CD14-positive monocyte (primary cell): ENCODE measurements around the gene RGS16. TPM values are rescaled to one million over a fixed set of nuclear protein-coding genes. Genes with fewer than 3 reads are reported as not detected.

Experiments
- DNase-seq, 3 donors: peaks; one replicate each; pipeline ENCODE4 v3.0.0-alpha.2; 2011 to 2022
- H2AFZ ChIP-seq: 2 replicates; pipeline ENCODE4 v1.6.0; 2012; ENCODE audit warnings: mild to moderate bottlenecking, low read depth, low read length, inconsistent platforms; ENCODE audit not compliant: insufficient read depth, poor library complexity, severe bottlenecking
- H3K27ac ChIP-seq, 2 donors: 1 replicate in 1 of 2; 2 replicates in 1 of 2; pipeline ENCODE4 v1.5.1; 2012 to 2013; ENCODE audit warnings: low read length in 2 of 2, control low read depth in 1 of 2, inconsistent platforms in 1 of 2, low read depth in 1 of 2, mild to moderate bottlenecking in 1 of 2
- H3K27me3 ChIP-seq, 2 donors: one replicate each; pipeline versions ENCODE4 v1.6.0 to v1.6.1; 2011 to 2013; ENCODE audit warnings: low read length in 2 of 2; ENCODE audit not compliant: control insufficient read depth in 2 of 2, insufficient read depth in 2 of 2
- H3K36me3 ChIP-seq, 2 donors: replicated peaks in 1 of 2; 1 replicate in 1 of 2; 2 replicates in 1 of 2; pipeline versions ENCODE4 v1.5.1 to v1.6.1; 2012 to 2013; ENCODE audit warnings: low read length in 2 of 2, control low read depth in 1 of 2, inconsistent platforms in 1 of 2, mild to moderate bottlenecking in 1 of 2; ENCODE audit not compliant: insufficient read depth in 2 of 2, control insufficient read depth in 1 of 2
- H3K4me1 ChIP-seq, 2 donors: 1 replicate in 1 of 2; 2 replicates in 1 of 2; pipeline versions ENCODE4 v1.5.1 to v1.6.1; 2012 to 2013; ENCODE audit warnings: low read length in 2 of 2, control low read depth in 1 of 2, inconsistent platforms in 1 of 2, mild to moderate bottlenecking in 1 of 2, moderate library complexity in 1 of 2; ENCODE audit not compliant: insufficient read depth in 2 of 2, control insufficient read depth in 1 of 2
- H3K4me2 ChIP-seq: replicated peaks from 2 replicates; pipeline ENCODE3; 2012; ENCODE audit warnings: low read length, moderate library complexity, mild to moderate bottlenecking; ENCODE audit not compliant: poor library complexity, severe bottlenecking; ENCODE audit errors: extremely low read depth
- H3K4me3 ChIP-seq, 3 experiments: fragments of 200-600 bp in 1 of 3; sonication (generic) in 1 of 3; replicated peaks in 1 of 3; 1 replicate in 2 of 3; 2 replicates in 1 of 3; pipeline ENCODE4 v1.5.1; 2011 to 2013; ENCODE audit warnings: low read length in 3 of 3, mild to moderate bottlenecking in 3 of 3, control low read depth in 2 of 3, low read depth in 2 of 3, inconsistent platforms in 1 of 3, moderate library complexity in 1 of 3
- H3K79me2 ChIP-seq: 2 replicates; pipeline ENCODE4 v1.6.0; 2012; ENCODE audit warnings: mild to moderate bottlenecking, control low read depth, inconsistent platforms, low read length, moderate library complexity; ENCODE audit not compliant: insufficient read depth
- H3K9ac ChIP-seq: 2 replicates; pipeline ENCODE4 v1.6.0; 2017; ENCODE audit warnings: low read length, mild to moderate bottlenecking; ENCODE audit not compliant: insufficient read depth, poor library complexity, severe bottlenecking
- H3K9me3 ChIP-seq, 2 donors: replicated peaks in 1 of 2; 1 replicate in 1 of 2; 2 replicates in 1 of 2; pipeline versions ENCODE4 v1.5.1 to v1.6.1; 2012 to 2013; ENCODE audit warnings: low read length in 2 of 2, control low read depth in 1 of 2; ENCODE audit not compliant: control insufficient read depth in 1 of 2, insufficient read depth in 1 of 2
- H4K20me1 ChIP-seq: 2 replicates; pipeline ENCODE4 v1.6.0; 2012; ENCODE audit warnings: mild to moderate bottlenecking, low read length, control low read depth, moderate library complexity; ENCODE audit not compliant: insufficient read depth
- H3K27ac Mint-ChIP-seq, 7 donors: one replicate each; pipeline ENCODE4 v1.8.0; 2020; ENCODE audit warnings: mild to moderate bottlenecking in 7 of 7, mixed read lengths in 7 of 7, moderate library complexity in 6 of 7, inconsistent platforms in 2 of 7
- H3K27me3 Mint-ChIP-seq, 3 donors: one replicate each; pipeline ENCODE4 v1.8.0; 2021 to 2022; ENCODE audit warnings: low read depth in 3 of 3, mild to moderate bottlenecking in 3 of 3, mixed read lengths in 3 of 3, moderate library complexity in 3 of 3, inconsistent platforms in 1 of 3
- H3K36me3 Mint-ChIP-seq, 2 donors: one replicate each; pipeline ENCODE4 v1.8.0; 2020; ENCODE audit warnings: mixed read lengths in 2 of 2, inconsistent platforms in 1 of 2, mild to moderate bottlenecking in 1 of 2
- H3K4me1 Mint-ChIP-seq: one replicate; pipeline ENCODE4 v1.8.0; 2020; ENCODE audit warnings: mild to moderate bottlenecking, mixed read lengths
- H3K4me3 Mint-ChIP-seq, 2 donors: one replicate each; pipeline ENCODE4 v1.8.0; 2020; ENCODE audit warnings: mild to moderate bottlenecking in 2 of 2, mixed read lengths in 2 of 2, moderate library complexity in 1 of 2
- H3K9me3 Mint-ChIP-seq, 7 donors: one replicate each; pipeline ENCODE4 v1.8.0; 2020 to 2022; ENCODE audit warnings: mixed read lengths in 7 of 7, mild to moderate bottlenecking in 6 of 7, moderate library complexity in 6 of 7, inconsistent platforms in 2 of 7
- CTCF ChIP-seq: fragments of 200-600 bp; IDR thresholded peaks from one replicate; pipeline ENCODE4 v1.8.0; 2022; ENCODE audit warnings: antibody characterized with exemption, mild to moderate bottlenecking
- WGBS: methylation state at CpG from one replicate; pipeline ENCODE4 v1.1.5; 2013; ENCODE audit warnings: missing lambda C conversion rate; ENCODE audit not compliant: insufficient coverage; 5-methylcytosine and 5-hydroxymethylcytosine counted together
- intact Hi-C, 2 donors: fragments of 100-400 bp; cut with micrococcal nuclease; formaldehyde crosslinking; loops; one replicate each; pipeline versions ENCODE4 v1.15.0 to v1.15.1; 2023
- polyA plus RNA-seq, 3 donors: library from polyadenylated mRNA; depleted of rRNA in 1 of 3; unstranded in 2 of 3; stranded (reverse) in 1 of 3; fragments of 300-500 nt in 2 of 3; fragments of >200 nt in 1 of 3; fragmentation: Illumina TruSeq in 2 of 3; gene quantifications; 1 replicate in 2 of 3; 2 replicates in 1 of 3; pipeline ENCODE4 v1.2.3, GENCODE V29; 2012 to 2021

Gene RGS16
- polyA plus RNA-seq, 3 donors, result 0.07 to 0.44 TPM; not detected in 1

- Mint-ChIP-seq H3K36me3 (no peaks in the 10 kb centered on the region), H3K27ac (no peak overlapping the region), H3K9me3 (peaks cover 0 to 2% (median 0%) of the 10 kb centered on the region in 7 donors), H3K4me1 (no peaks in the 10 kb centered on the region), H3K27me3 (peaks cover 0 to 7% (median 2%) of the 10 kb centered on the region in 3 donors), H3K4me3 (no peak overlapping the region)
- Histone ChIP-seq H3K4me2 (no peak overlapping the region), H3K27me3 (no peaks in the 10 kb centered on the region), H3K9me3 (no peaks in the 10 kb centered on the region), H3K79me2 (no peaks in the 10 kb centered on the region), H3K36me3 (no peaks in the 10 kb centered on the region), H3K4me3 (no peak overlapping the region), H3K27ac (no peak overlapping the region), H2AFZ (no peak overlapping the region), H3K4me1 (no peaks in the 10 kb centered on the region), H3K9ac (no peak overlapping the region), H4K20me1 (no peaks in the 10 kb centered on the region)
- no peak for DNase-seq
- TF ChIP-seq CTCF, result no peak
- WGBS, result no CpG with 5 or more reads among the region's 6 CpGs
- intact Hi-C loops, result no loop called here
Observed at GRCh38 chr1:182650678-182651338, 46.6 kb upstream of the RGS16 start.

- Mint-ChIP-seq H3K27me3 (peaks cover 0 to 7% (median 4%) of the 10 kb centered on the region in 3 donors), H3K4me1 (no peaks in the 10 kb centered on the region), H3K27ac (no peak overlapping the region), H3K9me3 (peaks cover 0 to 5% (median 0%) of the 10 kb centered on the region in 7 donors), H3K4me3 (no peak overlapping the region), H3K36me3 (no peaks in the 10 kb centered on the region)
- no CpG with 5 or more reads among the region's 7 CpGs for WGBS
- DNase-seq, result no peak
- H3K27ac ChIP-seq, result no peak overlapping the region
- no peaks in the 10 kb centered on the region for H4K20me1 ChIP-seq
- no peak overlapping the region for H3K9ac ChIP-seq
- no peaks in the 10 kb centered on the region for H3K4me1 ChIP-seq
- intact Hi-C loops, result no loop called here
- H3K4me3 ChIP-seq, result no peak overlapping the region
- no peaks in the 10 kb centered on the region for H3K36me3 ChIP-seq
- no peak overlapping the region for H2AFZ ChIP-seq
- H3K27me3 ChIP-seq, result no peaks in the 10 kb centered on the region
- no peak for TF ChIP-seq CTCF
- H3K79me2 ChIP-seq, result no peaks in the 10 kb centered on the region
- H3K9me3 ChIP-seq, result no peaks in the 10 kb centered on the region
- H3K4me2 ChIP-seq, result no peak overlapping the region
Observed at GRCh38 chr1:182649041-182649440, 44.9 kb upstream of the RGS16 start.
